ENCODE results near the gene MDFIC2.

Gene MDFIC2

GRCh38 chr3:70150599-70150998 lies 161.8 kb downstream of the MDFIC2 start:
- TF ChIP-seq CTCF (IDR thresholded peaks at IDR 0.05): no peak

GRCh38 chr3:70149714-70150400 lies 162.6 kb downstream of the MDFIC2 start:
- Histone ChIP-seq H3K27ac (no peak overlapping the region), H3K4me3 (no peak overlapping the region)
- no peak for TF ChIP-seq CTCF (IDR thresholded peaks at IDR 0.05)
- DNase-seq (ENCODE audit: low spot score): no peak

More at GRCh38 chr3:70150599-70150998, 161.8 kb downstream of the MDFIC2 start:
- Histone ChIP-seq H3K4me3 (no peak overlapping the region), H3K27ac (no peak overlapping the region)
- no peak for DNase-seq (ENCODE audit: low spot score)
